Left ventricle myocardium inferior (tissue), 1 donor: ENCODE data around the gene SPIB. TPM values are rescaled to one million over a fixed set of nuclear protein-coding genes. Genes with fewer than 3 reads are reported as not detected.

Experiments used
- DNase-seq: peaks from one replicate; pipeline ENCODE4 v3.0.0-alpha.2; 2020
- H3K27ac ChIP-seq: fragments of 200-600 bp; replicated peaks from 2 replicates; pipeline ENCODE4 v1.8.0; 2021
- H3K27me3 ChIP-seq: fragments of 200-600 bp; 2 replicates; pipeline ENCODE4 v1.8.0; 2021; ENCODE audit warnings: low read depth
- H3K36me3 ChIP-seq: fragments of 200-600 bp; 2 replicates; pipeline ENCODE4 v1.8.0; 2021
- H3K4me1 ChIP-seq: fragments of 200-600 bp; 2 replicates; pipeline ENCODE4 v1.8.0; 2021
- H3K4me3 ChIP-seq: fragments of 200-600 bp; 2 replicates; pipeline ENCODE4 v1.8.0; 2021; ENCODE audit warnings: mild to moderate bottlenecking, moderate library complexity
- H3K9me3 ChIP-seq: fragments of 200-600 bp; replicated peaks from 2 replicates; pipeline ENCODE4 v1.8.0; 2021
- intact Hi-C: fragments of 100-400 bp; cut with micrococcal nuclease; formaldehyde crosslinking; loops from one replicate; pipeline ENCODE4 v1.11.0; 2022
- total RNA-seq: library from RNA; stranded (reverse); fragmentation: NEBNext Ultra II Directional; extraction: Animal tissue kit (Norgen Biotek cat#: 25700); gene quantifications from one replicate; pipeline ENCODE4 v1.2.1, GENCODE V29; 2021
- TF ChIP-seq, protein P1 (sequence below): fragments of 200-600 bp; IDR thresholded peaks from 2 replicates; pipeline ENCODE4 v1.8.0; 2021; ENCODE audit warnings: antibody characterized with exemption, mild to moderate bottlenecking, borderline replicate concordance
- donor health status: DM: no; HTN: yes; CAD: no; lungs with severe emphysema.

Gene SPIB
- total RNA-seq, 1 donor from 2014 or later, result not detected

DNA sequence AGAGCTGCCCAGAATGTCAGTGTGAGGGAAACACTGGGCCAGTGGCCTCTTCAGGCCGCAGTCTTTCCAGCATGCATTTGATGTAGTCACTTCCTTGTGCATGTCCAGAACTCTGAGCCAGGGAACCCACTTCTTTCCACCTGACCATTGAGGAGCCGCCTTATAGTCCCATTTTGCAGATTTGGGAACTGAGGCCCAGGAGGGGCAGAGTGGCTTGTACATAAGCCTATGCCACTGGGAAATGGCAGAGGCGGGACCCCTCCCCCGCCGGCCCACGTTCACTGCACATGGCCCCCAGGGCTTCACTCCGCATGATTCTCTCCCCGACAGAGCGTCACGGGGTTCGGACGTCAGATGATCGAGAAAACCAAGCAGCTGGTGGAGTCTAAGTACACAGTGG, 5.6 kb upstream of the SPIB start:
- intact Hi-C loops, result loop anchor here (10.0 kb wide), 1 partner anchor 48 kb away; the partner anchor contains the start of gene NAPSA

DNA sequence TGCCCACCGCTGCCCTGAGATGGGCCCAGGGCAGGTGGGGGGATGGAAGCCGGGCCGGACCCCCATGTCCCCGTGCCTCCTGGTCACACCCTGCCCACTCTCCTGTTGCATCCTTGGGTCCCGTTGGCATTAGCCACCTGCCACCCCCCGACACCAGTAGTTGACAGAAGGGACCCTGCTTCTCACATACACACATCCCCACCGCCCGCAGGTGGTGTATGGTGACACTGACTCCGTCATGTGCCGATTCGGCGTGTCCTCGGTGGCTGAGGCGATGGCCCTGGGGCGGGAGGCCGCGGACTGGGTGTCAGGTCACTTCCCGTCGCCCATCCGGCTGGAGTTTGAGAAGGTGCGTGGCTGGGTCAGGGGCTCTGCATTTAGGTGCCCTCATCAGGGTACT, 5.2 kb upstream of the SPIB start:
- Histone ChIP-seq H3K9me3 (no peaks in the 10 kb centered on the region), H3K27me3 (peaks cover 17% of the 10 kb centered on the region), H3K4me3 (no peak overlapping the region), H3K27ac (no peak overlapping the region), H3K36me3 (peaks cover 13% of the 10 kb centered on the region), H3K4me1 (peaks cover 7% of the 10 kb centered on the region)
- intact Hi-C loops, result loop anchor here (10.0 kb wide), 1 partner anchor 49 kb away; the partner anchor contains the start of gene NAPSA
- TF ChIP-seq, protein P1, sequence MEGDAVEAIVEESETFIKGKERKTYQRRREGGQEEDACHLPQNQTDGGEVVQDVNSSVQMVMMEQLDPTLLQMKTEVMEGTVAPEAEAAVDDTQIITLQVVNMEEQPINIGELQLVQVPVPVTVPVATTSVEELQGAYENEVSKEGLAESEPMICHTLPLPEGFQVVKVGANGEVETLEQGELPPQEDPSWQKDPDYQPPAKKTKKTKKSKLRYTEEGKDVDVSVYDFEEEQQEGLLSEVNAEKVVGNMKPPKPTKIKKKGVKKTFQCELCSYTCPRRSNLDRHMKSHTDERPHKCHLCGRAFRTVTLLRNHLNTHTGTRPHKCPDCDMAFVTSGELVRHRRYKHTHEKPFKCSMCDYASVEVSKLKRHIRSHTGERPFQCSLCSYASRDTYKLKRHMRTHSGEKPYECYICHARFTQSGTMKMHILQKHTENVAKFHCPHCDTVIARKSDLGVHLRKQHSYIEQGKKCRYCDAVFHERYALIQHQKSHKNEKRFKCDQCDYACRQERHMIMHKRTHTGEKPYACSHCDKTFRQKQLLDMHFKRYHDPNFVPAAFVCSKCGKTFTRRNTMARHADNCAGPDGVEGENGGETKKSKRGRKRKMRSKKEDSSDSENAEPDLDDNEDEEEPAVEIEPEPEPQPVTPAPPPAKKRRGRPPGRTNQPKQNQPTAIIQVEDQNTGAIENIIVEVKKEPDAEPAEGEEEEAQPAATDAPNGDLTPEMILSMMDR, result no peak
- no peak for DNase-seq

More for the DNA sequence above, 5.6 kb upstream of the SPIB start:
- no peaks in the 10 kb centered on the region for H3K9me3 ChIP-seq
- H3K27me3 ChIP-seq, result peaks cover 13% of the 10 kb centered on the region
- H3K36me3 ChIP-seq, result peaks cover 13% of the 10 kb centered on the region
- peaks cover 5% of the 10 kb centered on the region for H3K4me1 ChIP-seq
- DNase-seq, result no peak
- H3K4me3 ChIP-seq, result no peak overlapping the region
- TF ChIP-seq, protein P1, result no peak
- no peak overlapping the region for H3K27ac ChIP-seq

DNA sequence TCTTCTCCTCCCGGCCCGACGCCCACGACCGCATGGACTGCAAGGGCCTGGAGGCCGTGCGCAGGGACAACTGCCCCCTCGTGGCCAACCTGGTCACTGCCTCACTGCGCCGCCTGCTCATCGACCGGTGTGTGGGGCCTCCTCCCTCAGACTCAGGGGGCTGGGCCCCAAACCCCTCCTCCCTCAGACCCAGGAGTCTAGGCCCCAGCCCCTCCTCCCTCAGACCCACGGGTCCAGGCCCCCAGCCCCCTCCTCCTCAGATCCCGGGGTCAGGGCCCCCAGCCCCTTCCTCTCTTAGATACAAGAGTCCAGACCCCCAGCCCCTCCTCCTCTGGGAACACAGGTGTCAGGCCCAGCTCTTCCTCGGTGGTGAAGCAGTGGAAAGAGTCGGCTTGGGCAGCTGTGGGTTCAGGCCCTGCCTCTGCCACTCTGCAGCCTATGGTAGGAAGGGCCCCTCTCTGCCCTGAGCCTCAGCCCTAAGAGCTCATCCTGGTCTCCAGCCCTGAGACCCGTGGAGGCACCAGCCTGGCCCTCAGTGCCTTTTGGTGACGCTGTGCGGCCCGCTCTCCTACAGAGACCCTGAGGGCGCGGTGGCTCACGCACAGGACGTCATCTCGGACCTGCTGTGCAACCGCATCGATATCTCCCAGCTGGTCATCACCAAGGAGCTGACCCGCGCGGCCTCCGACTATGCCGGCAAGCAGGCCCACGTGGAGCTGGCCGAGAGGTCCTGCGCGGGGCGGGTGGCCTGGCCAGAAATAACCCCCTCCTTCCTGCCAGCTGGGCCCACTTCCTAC, 3.7 kb upstream of the SPIB start:
- intact Hi-C loops, result loop anchor here (10.0 kb wide), 1 partner anchor 50 kb away; the partner anchor contains the start of gene NAPSA
- peak; percentile 75 for DNase-seq
- peaks cover 33% of the 10 kb centered on the region for H3K27me3 ChIP-seq
- no peaks in the 10 kb centered on the region for H3K36me3 ChIP-seq
- no peaks in the 10 kb centered on the region for H3K9me3 ChIP-seq
- no peak overlapping the region for H3K27ac ChIP-seq
- H3K4me3 ChIP-seq, result no peak overlapping the region
- H3K4me1 ChIP-seq, result peaks cover 13% of the 10 kb centered on the region
- TF ChIP-seq, protein P1, result peak; percentile 92

DNA sequence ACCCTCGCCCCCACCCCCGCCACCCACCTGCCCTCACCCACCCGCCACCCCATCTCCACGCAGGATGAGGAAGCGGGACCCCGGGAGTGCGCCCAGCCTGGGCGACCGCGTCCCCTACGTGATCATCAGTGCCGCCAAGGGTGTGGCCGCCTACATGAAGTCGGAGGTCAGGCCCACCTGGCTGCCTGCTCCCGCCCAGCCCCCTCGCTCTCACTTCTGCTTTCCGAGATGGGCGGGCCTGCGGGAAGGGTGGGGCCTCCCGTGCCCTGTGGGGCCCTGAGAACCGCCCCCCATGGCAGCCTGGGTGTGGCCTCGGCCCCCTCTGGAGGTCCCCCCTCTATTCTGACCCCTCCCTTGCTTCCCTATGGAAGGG, 3.1 kb upstream of the SPIB start:
- peak; percentile 27 for DNase-seq
- no peaks in the 10 kb centered on the region for H3K36me3 ChIP-seq
- intact Hi-C loops, result loop anchor here (10.0 kb wide), 1 partner anchor 51 kb away; the partner anchor contains the start of gene NAPSA

More for the DNA sequence above, 3.1 kb upstream of the SPIB start:
- Histone ChIP-seq H3K27ac (no peak overlapping the region), H3K4me3 (no peak overlapping the region), H3K9me3 (no peaks in the 10 kb centered on the region), H3K27me3 (peaks cover 39% of the 10 kb centered on the region), H3K4me1 (peaks cover 13% of the 10 kb centered on the region)
- TF ChIP-seq, protein P1, result no peak
